GM18858 (cell line): Measurements from ENCODE around the gene OCA2.
"Not testable (repeated sequence)": the region's sequence is repeated elsewhere in the genome, so short reads cannot be mapped to it uniquely, and the experiment has no call there.

ENCODE experiments used
- ATAC-seq: cut with Tn5 transposase; IDR thresholded peaks from one replicate; pipeline ENCODE4 v1.9.1; 2021; ENCODE audit not compliant: unreplicated experiment

Gene OCA2

GRCh38 chr15:27787931-27788330 is 311.2 kb downstream of the OCA2 start:
- no peak for ATAC-seq

- ATAC-seq: no peak
Measured at GRCh38 chr15:27784107-27784506, 315.0 kb downstream of the OCA2 start.

GRCh38 chr15:27783678-27784077 is 315.4 kb downstream of the OCA2 start:
- no peak for ATAC-seq

GRCh38 chr15:27782125-27782524 is 317.0 kb downstream of the OCA2 start:
- ATAC-seq: no peak

GRCh38 chr15:27776501-27776900 is 322.6 kb downstream of the OCA2 start:
- ATAC-seq: no peak

GRCh38 chr15:27774638-27775037 is 324.5 kb downstream of the OCA2 start:
- ATAC-seq: no peak

- ATAC-seq: no peak
Measured at GRCh38 chr15:27774191-27774590, 324.9 kb downstream of the OCA2 start.

GRCh38 chr15:27771892-27772291 is 327.2 kb downstream of the OCA2 start:
- ATAC-seq: no peak

- no peak for ATAC-seq
Measured at GRCh38 chr15:27770769-27771554, 328.2 kb downstream of the OCA2 start.

GRCh38 chr15:27770086-27770607 is 329.0 kb downstream of the OCA2 start:
- ATAC-seq: no peak

GRCh38 chr15:27769652-27770051 is 329.5 kb downstream of the OCA2 start:
- no peak for ATAC-seq

GRCh38 chr15:27768732-27769475 is 330.2 kb downstream of the OCA2 start:
- no peak for ATAC-seq

GRCh38 chr15:27767918-27768640 is 331.0 kb downstream of the OCA2 start:
- ATAC-seq: no peak

- ATAC-seq: not testable (repeated sequence)
Measured at GRCh38 chr15:27767430-27767829, 331.7 kb downstream of the OCA2 start.

GRCh38 chr15:27764339-27764738 is 334.8 kb downstream of the OCA2 start:
- no peak for ATAC-seq

GRCh38 chr15:27763514-27763913 is 335.6 kb downstream of the OCA2 start:
- ATAC-seq: no peak

- no peak for ATAC-seq
Measured at GRCh38 chr15:27762471-27762870, 336.6 kb downstream of the OCA2 start.

GRCh38 chr15:27757052-27757451 is 342.1 kb downstream of the OCA2 start:
- no peak for ATAC-seq

GRCh38 chr15:27752691-27753090 is 346.4 kb downstream of the OCA2 start:
- ATAC-seq: no peak

GRCh38 chr15:27747997-27748396 is 351.1 kb downstream of the OCA2 start:
- ATAC-seq: no peak

GRCh38 chr15:27746401-27746955 is 352.6 kb downstream of the OCA2 start:
- no peak for ATAC-seq
